HPDE6-E6E7 (cell line): ENCODE data around the gene GLIS1.

Experiments
- DNase-seq: peaks from one replicate; pipeline ENCODE4 v3.0.0; 2011; ENCODE audit warnings: missing footprints; ENCODE audit errors: extremely low spot score

Gene GLIS1

DNA sequence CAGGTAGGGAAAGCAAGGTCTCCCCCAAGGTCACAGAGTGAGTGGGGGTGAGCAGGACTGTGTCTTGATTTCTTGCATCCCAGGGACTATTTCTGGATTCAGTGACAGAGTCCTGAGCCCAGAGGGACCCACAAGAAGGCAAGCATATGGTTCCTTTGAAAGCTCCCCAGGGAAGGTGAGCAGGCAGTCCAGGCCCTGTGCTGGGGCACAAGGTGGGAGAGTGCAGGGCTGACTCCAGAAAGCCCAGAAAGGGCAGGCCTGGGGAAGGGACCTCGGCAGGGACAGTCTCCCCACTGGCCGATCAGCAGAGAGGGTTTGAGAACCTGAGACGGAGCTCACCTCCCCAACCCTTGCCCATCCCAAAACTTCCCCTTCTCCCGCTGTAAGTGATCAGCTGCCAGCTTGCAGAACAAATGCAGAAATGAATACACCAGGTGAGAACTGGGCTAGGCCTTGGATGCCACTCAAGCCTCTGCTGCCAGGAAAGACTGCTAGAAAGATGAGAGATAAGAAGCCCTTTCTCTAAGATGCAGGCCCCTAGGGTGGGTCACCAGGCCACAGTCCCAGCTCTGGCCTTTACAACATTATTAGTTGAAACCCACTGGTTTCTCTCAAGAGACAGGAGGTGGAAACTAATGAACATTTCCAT is 121.0 kb downstream of the GLIS1 start:
- no peak for DNase-seq

DNA sequence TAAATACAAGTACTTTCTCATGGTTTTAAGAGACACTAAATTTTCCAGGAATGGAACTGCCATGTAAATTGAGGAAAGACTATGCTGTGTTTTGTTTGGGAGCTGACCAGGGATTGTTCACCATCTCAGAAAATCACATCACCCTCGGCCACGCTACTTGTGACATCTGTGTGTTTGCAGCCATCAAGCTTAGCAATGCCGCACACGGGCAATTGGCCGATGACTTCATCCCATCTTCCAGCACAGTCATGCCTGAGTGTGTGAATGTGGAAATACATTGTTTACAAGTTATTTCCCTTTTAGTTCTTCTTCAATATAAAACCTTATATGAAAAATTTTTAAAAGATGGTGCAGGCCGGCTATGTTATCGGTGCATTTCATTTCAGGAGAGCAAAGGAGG is 121.6 kb downstream of the GLIS1 start:
- no peak for DNase-seq

DNA sequence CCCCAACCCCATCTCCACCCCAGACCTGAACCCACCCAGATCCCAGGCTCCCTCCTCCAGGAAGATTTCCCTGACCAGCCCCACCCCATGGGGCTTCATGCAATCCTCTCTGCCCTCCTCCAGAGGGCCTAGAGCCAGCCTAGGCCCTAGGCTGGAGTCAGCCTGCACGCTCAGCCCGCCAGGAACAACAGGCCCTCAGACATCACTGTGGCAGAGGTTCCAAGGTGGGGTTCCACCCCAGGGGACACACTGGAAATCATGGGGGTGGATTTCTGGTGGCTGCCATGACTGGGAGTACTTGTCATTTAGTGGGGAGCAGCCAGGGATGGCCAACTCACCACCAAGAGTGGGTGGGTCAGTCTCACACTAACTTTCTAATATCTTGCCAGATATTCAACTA is 122.0 kb downstream of the GLIS1 start:
- no peak for DNase-seq

DNA sequence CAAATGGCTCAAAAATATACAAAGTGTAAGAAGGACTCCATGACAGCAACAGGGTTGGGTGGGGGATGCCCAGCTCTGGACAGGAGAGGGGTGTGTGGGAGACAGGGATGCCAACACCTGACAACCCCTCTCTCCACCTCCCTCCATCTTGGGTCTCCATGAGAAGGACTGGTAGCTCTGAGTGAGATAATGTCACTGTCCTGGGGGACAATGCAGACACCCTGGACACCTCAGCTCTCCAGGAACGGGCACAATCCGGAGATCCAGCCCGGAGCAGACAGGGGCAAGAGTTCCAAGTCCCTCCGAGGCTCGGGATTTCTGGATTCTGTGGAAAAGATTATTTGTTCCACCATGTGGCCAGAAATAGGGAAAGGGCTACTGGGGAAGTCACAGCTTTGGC is 122.5 kb downstream of the GLIS1 start:
- DNase-seq = no peak

DNA sequence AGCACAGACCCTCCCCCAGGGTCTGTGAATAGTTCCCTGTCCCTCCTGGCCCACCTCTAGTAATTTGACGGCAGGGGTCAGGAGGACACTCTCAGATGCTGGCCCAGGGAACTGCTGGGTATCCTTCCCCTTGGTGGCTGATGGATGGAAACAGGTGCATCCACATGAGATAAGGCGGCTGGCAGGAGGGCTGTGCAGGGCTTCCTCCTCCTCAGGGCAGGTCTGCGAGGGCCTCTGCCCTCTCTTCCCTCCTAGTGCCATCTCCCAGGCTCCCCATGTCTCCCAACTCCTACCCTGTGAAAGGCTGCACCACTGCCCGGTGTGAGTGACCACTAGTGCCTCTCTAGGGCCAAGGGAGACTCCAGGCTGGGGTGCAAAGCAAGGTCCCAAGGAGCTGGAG is 123.9 kb downstream of the GLIS1 start:
- no peak for DNase-seq

DNA sequence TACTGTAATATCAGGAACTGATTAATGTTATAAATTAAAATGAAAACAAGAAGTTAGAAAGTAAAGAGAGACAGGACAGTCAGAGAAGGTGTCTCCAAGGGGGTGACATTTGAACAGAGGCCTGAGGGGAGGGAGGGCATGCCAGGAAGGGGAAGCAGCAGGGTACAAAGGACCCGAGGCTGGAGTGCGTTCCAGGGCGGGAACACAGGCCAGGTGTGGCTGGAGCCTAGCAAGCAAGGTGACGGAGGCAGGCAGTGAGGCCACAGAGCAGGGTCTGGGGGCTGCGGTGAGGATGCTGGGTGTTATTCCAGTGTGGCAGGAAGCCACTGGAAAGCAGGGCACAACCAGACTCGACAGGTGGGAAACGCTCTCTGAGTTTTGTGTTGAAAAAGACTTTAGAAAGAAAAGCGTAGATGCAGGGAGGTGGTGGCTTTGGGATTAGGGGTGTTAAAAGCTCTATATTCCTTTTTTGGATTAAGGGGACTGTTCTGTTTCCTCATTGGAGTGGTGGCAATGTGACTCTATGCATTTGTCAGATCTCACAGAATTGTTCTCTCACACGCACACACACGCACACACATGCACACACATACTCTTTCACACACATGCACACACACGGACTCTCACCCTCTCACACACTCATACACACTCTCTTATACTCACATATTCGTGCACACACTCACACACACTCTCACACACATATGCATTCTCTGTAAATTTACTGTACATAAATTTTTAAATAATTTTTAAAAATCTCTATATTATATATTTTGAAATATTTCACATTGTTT is 124.5 kb downstream of the GLIS1 start:
- no peak for DNase-seq

DNA sequence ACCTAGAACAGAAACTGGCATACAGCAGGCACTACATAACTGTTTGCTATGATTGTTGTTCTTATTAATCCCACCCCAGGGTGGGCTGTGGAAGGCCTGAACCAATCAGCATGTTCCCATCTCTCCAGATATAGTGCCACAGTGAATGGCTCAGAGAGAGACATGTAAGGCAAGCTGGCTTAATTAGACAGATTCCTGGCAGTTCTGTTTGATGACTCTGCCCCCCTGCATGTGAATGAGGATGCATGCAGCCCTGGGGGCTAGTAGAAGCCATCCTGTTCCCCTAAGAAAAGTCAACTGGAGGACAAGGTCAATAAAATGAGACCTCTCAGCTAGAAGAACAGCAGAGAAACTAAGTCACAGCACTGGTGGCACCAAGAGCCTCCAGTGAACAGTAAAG is 130.3 kb downstream of the GLIS1 start:
- DNase-seq = no peak

DNA sequence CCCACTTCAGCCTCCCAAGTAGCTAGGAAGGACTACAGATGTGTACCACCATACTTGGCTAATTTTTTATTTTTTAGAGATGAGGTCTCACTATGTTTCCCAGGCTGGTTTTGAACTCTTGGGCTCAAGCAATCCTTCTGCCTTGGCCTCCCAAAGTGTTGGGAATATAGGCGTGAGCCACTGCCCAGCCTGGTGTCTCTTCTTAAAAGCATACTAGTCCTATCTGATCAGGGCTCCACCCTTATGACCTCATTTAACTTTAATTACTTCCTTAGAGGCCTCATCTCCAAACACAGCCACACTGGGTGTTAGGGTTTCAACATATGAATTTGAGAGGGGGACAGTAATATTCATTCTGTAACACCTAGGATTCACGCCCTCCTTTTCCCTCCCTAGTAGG is 130.9 kb downstream of the GLIS1 start:
- no peak for DNase-seq

DNA sequence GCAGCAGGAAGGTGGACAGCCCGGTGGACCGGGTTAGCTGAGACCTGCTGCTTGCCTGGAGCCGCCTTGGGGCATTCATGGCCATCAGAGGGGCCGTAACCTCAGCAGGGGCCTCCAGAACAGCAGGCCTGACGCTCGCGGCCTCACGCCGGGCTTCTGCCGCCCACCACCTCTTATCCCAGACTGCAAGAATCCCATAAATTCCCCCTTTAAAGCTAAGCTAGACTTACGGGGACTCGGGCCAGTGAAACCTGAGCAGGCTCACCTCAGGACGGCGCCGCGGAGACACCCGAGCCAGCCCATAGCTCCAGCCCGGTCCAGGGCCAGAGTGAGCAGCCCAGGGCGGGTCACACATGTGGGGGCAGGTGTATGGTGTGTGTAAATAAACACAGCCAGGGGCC is 132.3 kb downstream of the GLIS1 start:
- DNase-seq = no peak

DNA sequence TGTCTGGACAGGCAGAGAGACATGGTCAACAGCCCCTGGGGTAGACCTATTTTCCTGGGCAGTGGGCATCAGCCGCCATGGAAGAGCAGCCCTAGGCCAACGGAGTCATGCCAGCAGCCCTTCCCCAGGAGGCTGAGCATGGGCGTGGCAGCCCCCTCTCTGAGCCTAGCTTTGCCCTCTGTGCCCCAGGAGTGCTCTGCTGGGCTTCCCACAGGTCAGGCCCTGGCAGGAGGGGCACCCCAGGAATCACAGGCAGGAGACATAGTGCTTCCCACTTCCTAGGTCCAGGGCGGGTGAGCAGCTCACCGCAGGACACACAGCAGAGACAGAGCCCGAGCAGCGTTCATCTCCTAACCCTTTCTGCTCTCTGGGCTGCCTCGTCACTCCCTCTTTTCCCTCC is 132.8 kb downstream of the GLIS1 start:
- no peak for DNase-seq

DNA sequence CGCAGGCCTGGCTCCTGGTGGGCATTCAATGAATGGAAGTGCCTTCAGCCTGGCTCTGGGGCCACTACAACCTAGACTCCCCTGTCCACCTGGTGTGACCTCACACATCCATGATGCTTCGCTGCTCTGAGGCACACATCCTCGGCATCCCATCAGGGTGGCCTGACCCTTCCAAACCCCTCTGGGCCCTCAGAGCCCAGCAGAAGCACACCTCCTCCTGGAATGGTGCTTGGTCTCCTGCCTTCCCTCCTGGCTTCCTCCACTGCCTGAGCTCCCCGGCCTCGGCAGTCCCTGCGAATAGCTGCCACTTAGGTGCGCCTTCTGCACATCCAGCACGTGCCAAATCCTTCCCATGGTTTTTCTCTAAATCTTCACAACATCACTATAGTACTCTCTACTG is 133.8 kb downstream of the GLIS1 start:
- no peak for DNase-seq

DNA sequence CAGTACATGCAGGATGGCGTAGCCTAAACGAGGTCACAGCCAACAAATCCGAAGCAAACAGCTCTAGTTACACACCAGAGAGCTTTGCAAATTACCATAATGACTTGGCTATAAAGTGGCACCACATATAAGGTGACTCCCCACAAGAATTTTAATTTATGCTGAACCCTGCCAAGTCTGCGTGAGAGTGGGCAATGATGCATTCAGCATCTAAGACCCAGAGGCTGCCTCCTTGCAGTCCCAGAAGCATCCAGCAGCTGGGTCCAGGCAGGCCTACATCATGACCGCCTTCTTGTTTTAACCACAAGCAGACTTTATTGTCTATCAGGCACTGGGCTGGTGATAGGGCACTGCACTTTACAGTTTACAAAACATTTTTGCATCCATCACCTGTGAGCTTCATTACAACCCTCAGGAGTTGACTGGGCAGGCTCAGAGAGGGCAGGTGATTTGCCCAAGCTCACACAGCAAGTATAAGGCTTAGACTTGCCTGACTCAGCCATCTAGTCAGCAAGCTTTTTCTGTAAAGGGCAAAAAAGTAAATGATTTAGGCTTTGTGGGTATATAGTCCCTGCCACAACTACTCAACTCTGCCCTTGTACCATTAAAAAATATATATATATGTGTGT is 134.6 kb downstream of the GLIS1 start:
- DNase-seq = no peak

DNA sequence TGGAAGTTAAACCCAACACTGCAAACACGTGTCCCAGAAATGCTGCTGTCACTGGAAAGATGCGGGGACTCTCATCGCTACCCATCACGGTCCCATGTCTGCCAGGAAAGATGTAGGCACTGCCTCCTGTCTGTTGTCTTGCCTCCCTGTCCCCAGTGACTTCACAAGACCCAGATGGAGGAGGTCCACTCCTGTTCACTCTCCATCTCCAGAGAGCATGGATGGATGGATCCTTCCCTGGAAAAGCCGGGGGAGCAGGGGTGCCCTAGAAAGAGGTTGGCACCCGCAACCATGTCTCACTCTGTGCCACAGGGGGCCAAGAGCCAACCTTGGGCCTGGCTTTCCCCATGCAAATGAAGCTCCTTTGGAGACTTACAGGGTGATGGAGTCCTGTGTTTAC is 135.5 kb downstream of the GLIS1 start:
- no peak for DNase-seq

DNA sequence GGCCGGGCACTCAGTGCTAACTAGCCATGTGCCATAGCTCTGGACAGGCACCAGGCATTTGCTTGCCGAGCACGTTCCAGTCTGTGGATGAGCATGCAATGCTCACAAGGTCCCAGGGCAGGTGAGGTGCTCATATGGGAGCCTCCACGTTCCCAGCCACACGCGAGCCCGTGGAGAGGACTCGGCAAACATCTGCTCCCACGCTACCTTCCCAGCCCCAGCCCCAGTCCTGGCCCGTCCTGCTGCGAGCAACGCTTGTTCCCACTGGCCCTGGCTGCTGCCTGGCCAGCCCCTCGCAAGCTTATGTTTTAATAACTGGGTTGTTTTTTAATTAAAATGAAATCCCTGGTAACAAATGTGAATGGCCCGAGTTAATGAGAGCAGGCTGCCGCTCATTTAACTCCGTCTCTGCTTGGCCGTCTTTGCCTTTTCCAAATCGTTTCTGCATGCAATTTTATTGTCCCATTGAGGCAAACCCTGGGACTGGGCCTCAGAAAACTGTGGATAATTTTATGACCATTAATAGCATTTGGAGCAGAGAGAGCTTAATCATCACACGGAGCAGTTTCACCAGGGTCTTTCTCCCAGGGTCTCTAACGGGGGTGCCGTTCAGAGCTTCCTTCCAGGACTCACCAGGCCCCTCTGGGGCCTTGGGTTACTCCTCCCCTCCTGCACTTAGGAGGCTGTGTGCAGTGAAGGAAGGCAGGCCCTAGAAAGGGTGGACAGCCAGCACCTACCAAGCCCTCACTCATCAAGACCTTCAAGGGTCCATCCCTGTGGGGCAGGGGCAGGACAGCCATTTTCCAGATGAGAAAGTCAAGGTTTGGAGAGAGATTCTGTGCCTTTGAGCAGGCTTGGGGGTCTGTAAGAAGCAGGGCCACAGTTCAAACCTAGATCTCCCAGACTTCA is 136.8 kb downstream of the GLIS1 start:
- DNase-seq = no peak

DNA sequence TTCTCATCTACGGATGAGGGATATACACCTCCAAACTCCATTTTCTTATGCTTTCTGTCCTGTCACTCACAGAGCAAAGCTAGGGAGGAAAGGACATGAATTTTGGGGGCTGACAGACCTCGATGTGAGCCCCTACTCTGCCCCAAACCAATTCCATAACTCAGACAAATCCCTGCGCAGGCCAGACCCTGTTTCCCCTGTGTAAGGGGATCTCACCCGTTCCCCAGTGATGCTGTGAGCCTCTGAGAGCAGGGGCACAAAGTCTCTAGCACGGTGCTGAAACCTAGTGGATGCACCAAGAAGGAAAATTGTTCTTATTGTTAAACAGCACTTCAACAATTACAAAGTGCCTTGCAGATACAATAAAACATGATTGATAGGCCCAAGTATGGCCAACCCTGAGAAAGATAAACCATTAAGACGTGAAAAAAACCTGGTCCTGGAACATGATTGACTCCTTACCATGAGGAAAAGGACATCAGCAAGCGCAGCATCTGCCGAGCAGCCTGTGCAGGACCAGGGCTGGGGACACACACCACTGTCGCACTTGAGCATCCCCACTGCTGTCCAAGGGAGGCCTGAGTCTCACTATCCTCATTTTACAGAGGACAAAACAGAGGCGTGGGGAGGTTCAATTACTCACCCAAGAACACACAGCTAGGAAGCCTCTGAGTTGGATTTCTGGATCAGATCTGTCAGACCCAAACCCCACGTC is 137.8 kb downstream of the GLIS1 start:
- DNase-seq = no peak

DNA sequence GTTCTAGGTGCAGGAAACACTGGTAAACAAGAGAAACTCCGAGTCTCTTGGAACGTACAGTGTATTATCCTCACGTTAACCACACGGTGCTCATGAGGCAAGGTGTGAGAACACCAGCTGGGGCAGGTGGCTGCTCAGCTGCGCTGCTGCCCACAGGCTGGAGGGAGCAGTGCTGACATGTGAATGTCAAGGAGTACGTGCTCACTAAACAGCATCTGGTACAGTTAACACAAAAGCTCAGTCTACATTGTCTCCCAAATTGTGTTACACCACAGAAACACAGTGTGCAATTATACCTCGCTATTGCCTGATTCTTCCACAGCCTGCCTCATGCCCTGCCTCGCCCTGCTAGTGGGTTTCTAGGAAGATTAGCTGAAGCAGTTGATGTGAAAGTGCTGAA is 138.4 kb downstream of the GLIS1 start:
- DNase-seq = no peak

DNA sequence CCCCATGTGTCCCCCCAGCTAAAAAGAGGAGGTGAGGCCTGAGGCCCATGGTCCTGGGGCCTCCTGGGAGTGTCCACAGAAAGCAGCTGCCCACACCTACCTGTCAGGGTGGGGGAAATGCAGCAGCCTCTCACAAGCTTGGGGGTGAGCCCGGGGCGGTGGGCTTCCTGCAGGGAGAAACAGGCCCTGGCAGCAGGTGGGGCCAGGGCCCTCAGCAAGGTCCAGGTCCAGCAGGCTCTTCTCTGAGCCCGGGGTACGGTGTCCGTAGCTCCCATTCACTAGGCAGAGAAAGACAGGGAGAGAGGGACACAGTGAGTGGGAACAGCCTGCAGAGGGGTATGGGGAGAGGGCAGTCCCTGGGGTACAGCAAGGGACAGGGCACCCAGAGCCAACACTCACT is 139.0 kb downstream of the GLIS1 start:
- DNase-seq = no peak

DNA sequence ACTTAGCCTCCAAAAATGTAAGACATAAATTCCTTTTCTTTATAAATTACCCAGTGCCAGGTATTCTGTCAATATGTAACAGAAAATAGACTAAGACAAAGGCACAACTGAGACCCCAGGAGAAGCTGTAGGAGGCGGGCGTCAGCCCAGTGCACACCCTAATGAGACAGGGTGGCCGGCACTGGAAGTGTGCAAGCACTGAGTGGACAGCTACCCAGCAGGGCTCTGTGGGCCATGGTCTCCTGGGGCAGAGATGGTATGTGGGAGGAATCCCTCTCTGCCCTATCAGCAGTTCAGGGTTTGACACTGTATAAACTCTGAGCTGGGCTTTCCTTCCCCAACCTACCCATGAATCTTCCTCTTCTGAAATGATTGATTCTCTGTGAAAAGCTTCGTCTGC is 139.5 kb downstream of the GLIS1 start:
- DNase-seq = no peak

DNA sequence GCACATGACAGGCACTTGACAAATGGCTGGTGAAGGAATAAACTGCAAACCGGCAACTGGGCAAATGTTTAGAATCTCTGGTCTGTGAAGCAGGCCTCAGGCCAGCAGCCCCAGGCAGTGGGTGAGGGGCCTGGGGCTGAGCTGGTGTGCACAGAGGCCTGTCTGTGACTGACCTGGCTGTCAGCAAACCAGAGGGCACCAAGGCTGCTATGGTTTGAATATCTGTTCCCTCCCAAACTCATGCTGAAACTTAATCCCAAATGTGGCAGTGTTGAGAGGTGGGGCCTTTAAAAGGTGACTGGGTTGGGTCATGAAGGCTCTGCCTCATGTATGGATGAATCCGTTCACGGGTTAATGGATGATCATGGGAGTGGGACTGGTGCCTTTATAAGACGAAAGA is 140.0 kb downstream of the GLIS1 start:
- no peak for DNase-seq

DNA sequence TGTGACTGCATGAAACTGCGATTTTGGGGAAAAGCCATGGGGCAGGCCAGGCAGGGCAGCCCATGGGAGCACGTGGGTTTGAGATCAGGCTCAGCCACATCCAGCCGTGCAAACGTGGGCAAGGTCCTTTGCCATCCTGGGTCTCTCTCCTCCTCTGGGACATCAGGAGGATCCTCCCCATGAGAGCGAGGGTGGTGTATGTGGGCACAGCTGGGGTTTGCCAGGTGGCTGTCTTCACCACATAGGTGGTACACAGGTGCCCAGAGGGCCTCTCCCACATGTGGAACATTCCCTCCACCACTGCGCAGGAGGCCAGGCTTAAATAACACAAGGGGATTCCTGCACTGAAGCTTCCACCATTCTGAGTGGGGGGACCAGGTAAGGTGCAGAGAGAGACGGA is 143.1 kb downstream of the GLIS1 start:
- no peak for DNase-seq

DNA sequence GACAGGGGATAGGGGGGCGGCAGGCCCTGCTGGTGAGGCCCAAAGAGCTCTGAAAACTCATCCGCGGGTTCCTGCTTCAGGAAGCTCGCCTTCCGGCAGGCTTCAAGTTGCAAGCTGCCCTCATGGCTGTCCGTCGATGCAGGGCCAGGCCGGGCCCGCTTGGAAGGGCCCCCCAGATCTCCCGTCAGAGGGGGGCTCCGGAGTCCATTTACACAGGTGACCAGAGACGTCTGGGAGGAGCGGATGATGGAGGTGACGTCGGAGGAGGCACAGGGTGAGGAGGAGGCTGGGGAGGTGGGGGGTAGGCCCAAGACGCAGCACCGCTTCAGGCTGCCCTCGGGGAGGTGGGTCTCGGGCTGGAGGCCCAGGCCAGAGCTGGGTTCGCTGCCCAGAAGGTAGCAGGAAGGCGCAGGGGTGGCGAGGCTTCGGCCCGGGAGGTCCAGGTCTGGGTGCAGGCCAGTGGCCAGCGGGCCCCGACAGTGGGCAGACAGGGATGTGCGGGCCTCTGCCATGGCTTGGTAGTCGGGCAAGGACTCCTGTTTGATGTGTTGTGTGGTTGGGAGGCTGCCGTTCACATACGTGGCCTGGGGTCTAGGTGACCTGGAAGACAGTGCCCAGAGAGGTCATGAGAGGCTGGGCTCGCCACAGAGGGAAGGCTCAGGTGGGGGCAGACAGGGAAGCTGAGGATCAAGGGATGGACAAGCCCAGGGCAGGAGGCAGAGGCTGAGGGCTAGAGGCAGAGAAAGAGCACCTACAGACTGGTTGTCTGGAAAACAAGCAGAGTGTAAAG is 144.4 kb downstream of the GLIS1 start:
- no peak for DNase-seq
